ENCODE results near the gene TRIP4.

GRCh38 chr15:64343222-64343621, 44.4 kb upstream of the TRIP4 start:
- TF ChIP-seq CTCF (IDR thresholded peaks at IDR 0.05) (no peak), EP300 (IDR thresholded peaks at IDR 0.05) (no peak)

Data from tibial nerve (tissue), 4 donors.